ENCODE measurements around the gene PLCB4.

DNA sequence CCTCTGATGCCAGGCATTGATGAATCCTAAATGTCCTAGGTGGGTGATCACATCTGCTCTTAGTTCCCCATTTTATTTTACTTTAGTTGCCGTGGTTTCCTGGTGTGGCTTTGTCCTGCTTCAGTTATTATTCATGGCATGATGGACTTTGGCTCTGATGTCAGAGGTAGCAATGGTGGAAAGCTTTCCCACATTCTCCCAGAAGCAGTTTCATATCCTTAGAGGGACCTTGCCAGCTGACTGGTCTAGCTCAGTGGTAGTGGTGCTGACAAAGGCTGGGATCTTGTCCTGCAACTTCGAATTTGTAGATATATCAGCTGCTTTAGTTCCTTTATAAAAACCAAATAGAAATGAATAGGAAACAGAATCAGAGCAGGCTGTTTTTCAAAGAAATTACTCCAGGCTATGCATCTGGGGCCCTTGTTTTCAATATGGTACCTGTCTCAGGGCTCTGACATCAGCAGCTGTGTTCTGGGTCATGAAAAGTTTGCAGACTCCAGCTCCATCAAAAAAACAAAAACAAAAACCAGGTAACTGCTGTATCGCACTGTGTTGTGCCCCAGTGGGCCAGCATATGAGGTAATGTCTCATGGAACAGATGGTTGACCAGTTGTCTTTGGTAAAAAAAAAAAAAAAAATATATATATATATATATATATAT lies 133.7 kb downstream of the PLCB4 start:
- TF ChIP-seq POLR2A (IDR thresholded peaks at IDR 0.05): no peak
- TF ChIP-seq, protein P1, sequence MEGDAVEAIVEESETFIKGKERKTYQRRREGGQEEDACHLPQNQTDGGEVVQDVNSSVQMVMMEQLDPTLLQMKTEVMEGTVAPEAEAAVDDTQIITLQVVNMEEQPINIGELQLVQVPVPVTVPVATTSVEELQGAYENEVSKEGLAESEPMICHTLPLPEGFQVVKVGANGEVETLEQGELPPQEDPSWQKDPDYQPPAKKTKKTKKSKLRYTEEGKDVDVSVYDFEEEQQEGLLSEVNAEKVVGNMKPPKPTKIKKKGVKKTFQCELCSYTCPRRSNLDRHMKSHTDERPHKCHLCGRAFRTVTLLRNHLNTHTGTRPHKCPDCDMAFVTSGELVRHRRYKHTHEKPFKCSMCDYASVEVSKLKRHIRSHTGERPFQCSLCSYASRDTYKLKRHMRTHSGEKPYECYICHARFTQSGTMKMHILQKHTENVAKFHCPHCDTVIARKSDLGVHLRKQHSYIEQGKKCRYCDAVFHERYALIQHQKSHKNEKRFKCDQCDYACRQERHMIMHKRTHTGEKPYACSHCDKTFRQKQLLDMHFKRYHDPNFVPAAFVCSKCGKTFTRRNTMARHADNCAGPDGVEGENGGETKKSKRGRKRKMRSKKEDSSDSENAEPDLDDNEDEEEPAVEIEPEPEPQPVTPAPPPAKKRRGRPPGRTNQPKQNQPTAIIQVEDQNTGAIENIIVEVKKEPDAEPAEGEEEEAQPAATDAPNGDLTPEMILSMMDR (IDR thresholded peaks at IDR 0.05 in 4 of 5, conservative IDR thresholded peaks at IDR 0.05 in 1 of 5): no peak

Measured in gastrocnemius medialis (tissue), 4 donors.